ENCODE data around the gene APLP2.
"Not testable (repeated sequence)": the region's sequence is repeated elsewhere in the genome, so short reads cannot be mapped to it uniquely, and the experiment has no call there.

The APLP2 gene

GRCh38 chr11:130101661-130102060, 32.0 kb downstream of the APLP2 start:
- TF ChIP-seq CTCF (IDR thresholded peaks at IDR 0.05; ENCODE audit: low read length, missing control alignments): no peak
- no peak overlapping the region for H3K4me3 ChIP-seq (replicated peaks; ENCODE audit: low read depth, low read length)
- DNase-seq (ENCODE audit: low read depth): no peak

GRCh38 chr11:130102301-130103249, 32.9 kb downstream of the APLP2 start:
- H3K4me3 ChIP-seq (replicated peaks; ENCODE audit: low read depth, low read length): no peak overlapping the region
- TF ChIP-seq CTCF (IDR thresholded peaks at IDR 0.05; ENCODE audit: low read length, missing control alignments): no peak
- DNase-seq (ENCODE audit: low read depth): no peak

GRCh38 chr11:130103296-130103814, 33.7 kb downstream of the APLP2 start:
- H3K4me3 ChIP-seq (replicated peaks; ENCODE audit: low read depth, low read length): peak overlapping the region; percentile 6
- no peak for TF ChIP-seq CTCF (IDR thresholded peaks at IDR 0.05; ENCODE audit: low read length, missing control alignments)
- peak; percentile 75 for DNase-seq (ENCODE audit: low read depth)

GRCh38 chr11:130106381-130106780, 36.7 kb downstream of the APLP2 start:
- no peak for DNase-seq (ENCODE audit: low read depth)
- no peak for TF ChIP-seq CTCF (IDR thresholded peaks at IDR 0.05; ENCODE audit: low read length, missing control alignments)
- H3K4me3 ChIP-seq (replicated peaks; ENCODE audit: low read depth, low read length): no peak overlapping the region

GRCh38 chr11:130108671-130109070, 39.0 kb downstream of the APLP2 start:
- DNase-seq (ENCODE audit: low read depth); H3K4me3 ChIP-seq (replicated peaks; ENCODE audit: low read depth, low read length): not testable (repeated sequence)

- TF ChIP-seq CTCF (IDR thresholded peaks at IDR 0.05; ENCODE audit: low read length, missing control alignments): no peak
Measured at GRCh38 chr11:130109386-130109785, 39.7 kb downstream of the APLP2 start.

GRCh38 chr11:130110339-130111108, 40.8 kb downstream of the APLP2 start:
- no peak for DNase-seq (ENCODE audit: low read depth)
- TF ChIP-seq CTCF (IDR thresholded peaks at IDR 0.05; ENCODE audit: low read length, missing control alignments): no peak
- no peak overlapping the region for H3K4me3 ChIP-seq (replicated peaks; ENCODE audit: low read depth, low read length)

More at GRCh38 chr11:130109386-130109785, 39.7 kb downstream of the APLP2 start:
- DNase-seq (ENCODE audit: low read depth): no peak
- H3K4me3 ChIP-seq (replicated peaks; ENCODE audit: low read depth, low read length): no peak overlapping the region
